GM12872 (cell line): Measurements from ENCODE around the gene LAD1.

Experiments
- CTCF ChIP-seq: IDR thresholded peaks from 3 replicates; pipeline ENCODE4 v1.5.1; 2011; ENCODE audit warnings: low read depth, mild to moderate bottlenecking, low read length, moderate library complexity; ENCODE audit not compliant: insufficient read depth

Gene LAD1

GRCh38 chr1:201418461-201418860, 19.3 kb upstream of the LAD1 start:
- no peak for TF ChIP-seq CTCF

DNA sequence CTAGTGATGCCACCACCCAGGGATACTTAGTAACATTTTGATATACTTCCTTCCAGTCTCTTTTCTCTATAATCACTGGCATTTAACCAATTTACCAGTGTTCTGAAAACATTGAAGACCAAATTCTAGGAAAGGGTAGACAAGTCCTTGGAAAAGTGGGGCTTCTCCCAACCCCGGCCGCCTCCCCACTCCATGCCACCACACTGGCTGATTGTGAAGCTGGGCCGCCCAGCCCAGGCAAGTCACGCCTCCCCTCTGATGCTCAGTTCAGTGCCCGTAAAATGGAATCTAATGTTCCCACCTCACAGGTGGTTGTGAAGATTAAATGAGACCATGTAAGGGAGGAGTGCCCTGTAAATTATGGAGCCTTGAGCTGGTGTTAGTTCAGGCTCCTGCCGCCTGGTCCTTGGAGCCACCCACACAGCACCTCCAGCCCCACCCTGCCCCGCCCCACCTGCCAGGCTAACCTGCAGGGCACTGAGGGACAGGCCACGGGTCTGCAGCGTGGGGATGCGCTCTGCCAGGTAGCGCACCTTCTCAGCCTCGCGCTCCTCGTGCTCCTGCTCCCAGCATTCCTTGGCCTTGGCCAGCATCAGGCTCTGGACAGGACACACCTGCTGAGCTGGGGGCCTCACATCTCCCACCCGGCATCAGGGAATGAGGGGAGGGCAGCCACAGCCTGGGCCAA, 15.1 kb upstream of the LAD1 start:
- no peak for TF ChIP-seq CTCF

DNA sequence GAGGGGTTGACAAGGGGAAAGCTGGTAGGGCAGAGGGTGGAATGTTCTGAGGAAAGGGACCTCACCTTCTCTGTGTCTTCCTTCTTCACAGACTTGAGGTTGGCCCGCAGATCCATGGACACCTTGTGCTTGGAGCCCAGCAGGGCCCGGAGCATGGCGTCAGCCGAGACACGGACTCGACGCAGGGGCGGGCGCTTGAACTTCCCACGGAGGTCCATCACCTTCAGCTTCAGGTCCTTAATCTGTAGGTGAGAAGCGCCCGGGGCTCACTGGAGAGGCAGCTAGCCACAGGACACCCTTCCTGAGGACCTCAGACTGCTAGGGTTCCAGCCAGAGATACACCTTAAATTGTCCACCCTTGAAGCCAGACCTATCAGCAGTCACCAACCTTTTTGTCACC, 12.2 kb upstream of the LAD1 start:
- no peak for TF ChIP-seq CTCF

GRCh38 chr1:201409440-201409839, 10.3 kb upstream of the LAD1 start:
- TF ChIP-seq CTCF = no peak; the same call in 2 of the 3 replicates

- TF ChIP-seq CTCF = no peak
Measured at GRCh38 chr1:201408834-201409200, 9.7 kb upstream of the LAD1 start.

DNA sequence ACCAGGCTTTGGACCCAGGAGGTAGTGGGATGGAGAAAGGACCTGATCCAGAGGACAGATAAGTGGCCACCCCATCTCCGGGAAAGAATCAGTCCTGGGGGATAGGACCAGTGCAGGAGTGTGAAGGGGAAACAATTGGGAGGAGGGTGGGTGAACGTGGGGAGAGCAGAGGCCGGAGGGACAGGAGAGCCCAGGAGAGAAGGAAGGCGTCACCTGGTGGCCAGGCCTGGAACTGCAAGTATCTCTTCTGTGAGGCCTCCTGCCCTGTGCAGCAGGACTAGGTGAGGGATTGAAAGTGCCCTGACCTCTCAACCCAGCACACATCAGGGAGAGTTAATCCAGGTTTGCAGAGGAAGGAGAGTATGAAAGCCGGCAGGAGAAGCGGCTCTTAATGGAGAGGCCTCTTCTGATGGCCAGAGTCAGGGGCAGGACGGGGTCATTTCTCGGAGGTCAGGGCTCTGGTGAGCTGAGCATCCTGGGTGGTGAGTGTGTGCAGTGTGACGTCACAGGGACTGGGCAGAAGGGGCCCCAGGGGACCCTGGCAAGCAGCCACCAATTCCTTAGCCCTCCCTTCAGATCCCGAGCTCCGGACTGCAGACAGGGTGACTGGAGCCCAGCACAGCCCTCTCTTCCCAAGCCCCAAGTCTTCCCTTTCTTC, 9.2 kb upstream of the LAD1 start:
- TF ChIP-seq CTCF = peak; percentile 100

- TF ChIP-seq CTCF = no peak
Measured at GRCh38 chr1:201406831-201407406, 7.8 kb upstream of the LAD1 start.
